Measurements from ENCODE around the gene SMARCB1.

SMARCB1 gene

DNA sequence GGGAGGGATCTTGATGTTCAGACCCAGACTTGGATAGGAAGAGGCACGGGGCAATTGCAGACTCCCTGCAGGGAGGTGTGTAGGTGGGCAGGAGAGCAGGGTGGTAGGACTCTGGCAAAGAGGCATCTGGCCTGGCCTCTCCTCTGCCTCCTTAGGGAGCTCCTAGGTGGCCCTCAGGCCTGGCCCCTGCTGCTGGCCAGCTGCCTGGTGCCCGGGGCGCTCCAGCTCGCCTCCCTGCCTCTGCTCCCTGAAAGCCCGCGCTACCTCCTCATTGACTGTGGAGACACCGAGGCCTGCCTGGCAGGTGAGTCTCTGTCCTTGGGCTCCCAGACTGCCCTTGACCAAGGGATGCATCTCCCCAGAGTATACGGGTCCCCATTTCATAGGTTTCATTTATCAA lies 90.8 kb downstream of the SMARCB1 start:
- Histone ChIP-seq H3K27ac (ENCODE audit: low read length) (no peak overlapping the region), H3K9me2 (replicated peaks; ENCODE audit: insufficient read depth, low read length) (no peaks in the 10 kb centered on the region), H3K4me3 (ENCODE audit: low read length) (no peak overlapping the region), H3K9me3 (replicated peaks; ENCODE audit: insufficient read depth, low read length) (no peaks in the 10 kb centered on the region), H3K79me2 (ENCODE audit: low read length) (no peaks in the 10 kb centered on the region), H3K36me3 (replicated peaks; ENCODE audit: insufficient read depth, low read length) (no peaks in the 10 kb centered on the region), H4K20me1 (ENCODE audit: insufficient read depth, low read length) (no peaks in the 10 kb centered on the region), H3K4me1 (ENCODE audit: low read length) (no peaks in the 10 kb centered on the region), H3K27me3 (replicated peaks; ENCODE audit: insufficient read depth, low read length) (no peaks in the 10 kb centered on the region), H3K4me2 (ENCODE audit: low read depth, low read length) (no peak overlapping the region), H2AFZ (ENCODE audit: low read length) (no peak overlapping the region), H3F3A (ENCODE audit: insufficient read depth, low read length) (no peaks in the 10 kb centered on the region), H3K9ac (ENCODE audit: low read length) (no peak overlapping the region)
- no peak for TF ChIP-seq EZH2phosphoT487 (IDR thresholded peaks at IDR 0.05; ENCODE audit: low read length)
- DNase-seq = no peak

GRCh38 chr22:23878219-23878618 lies 91.5 kb downstream of the SMARCB1 start:
- H3K27ac ChIP-seq (ENCODE audit: low read length) = no peak overlapping the region
- no peak overlapping the region for H3K9ac ChIP-seq (ENCODE audit: low read length)
- H3K4me2 ChIP-seq (ENCODE audit: low read depth, low read length) = no peak overlapping the region
- H3K9me3 ChIP-seq (replicated peaks; ENCODE audit: insufficient read depth, low read length) = no peaks in the 10 kb centered on the region
- H3K4me1 ChIP-seq (ENCODE audit: low read length) = no peaks in the 10 kb centered on the region
- no peaks in the 10 kb centered on the region for H3K27me3 ChIP-seq (replicated peaks; ENCODE audit: insufficient read depth, low read length)
- H3K4me3 ChIP-seq (ENCODE audit: low read length) = no peak overlapping the region
- no peaks in the 10 kb centered on the region for H3K9me2 ChIP-seq (replicated peaks; ENCODE audit: insufficient read depth, low read length)
- H4K20me1 ChIP-seq (ENCODE audit: insufficient read depth, low read length) = no peaks in the 10 kb centered on the region
- H3K79me2 ChIP-seq (ENCODE audit: low read length) = no peaks in the 10 kb centered on the region
- H3K36me3 ChIP-seq (replicated peaks; ENCODE audit: insufficient read depth, low read length) = no peaks in the 10 kb centered on the region
- DNase-seq = no peak
- H3F3A ChIP-seq (ENCODE audit: insufficient read depth, low read length) = no peaks in the 10 kb centered on the region
- TF ChIP-seq, protein P1, sequence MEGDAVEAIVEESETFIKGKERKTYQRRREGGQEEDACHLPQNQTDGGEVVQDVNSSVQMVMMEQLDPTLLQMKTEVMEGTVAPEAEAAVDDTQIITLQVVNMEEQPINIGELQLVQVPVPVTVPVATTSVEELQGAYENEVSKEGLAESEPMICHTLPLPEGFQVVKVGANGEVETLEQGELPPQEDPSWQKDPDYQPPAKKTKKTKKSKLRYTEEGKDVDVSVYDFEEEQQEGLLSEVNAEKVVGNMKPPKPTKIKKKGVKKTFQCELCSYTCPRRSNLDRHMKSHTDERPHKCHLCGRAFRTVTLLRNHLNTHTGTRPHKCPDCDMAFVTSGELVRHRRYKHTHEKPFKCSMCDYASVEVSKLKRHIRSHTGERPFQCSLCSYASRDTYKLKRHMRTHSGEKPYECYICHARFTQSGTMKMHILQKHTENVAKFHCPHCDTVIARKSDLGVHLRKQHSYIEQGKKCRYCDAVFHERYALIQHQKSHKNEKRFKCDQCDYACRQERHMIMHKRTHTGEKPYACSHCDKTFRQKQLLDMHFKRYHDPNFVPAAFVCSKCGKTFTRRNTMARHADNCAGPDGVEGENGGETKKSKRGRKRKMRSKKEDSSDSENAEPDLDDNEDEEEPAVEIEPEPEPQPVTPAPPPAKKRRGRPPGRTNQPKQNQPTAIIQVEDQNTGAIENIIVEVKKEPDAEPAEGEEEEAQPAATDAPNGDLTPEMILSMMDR (IDR thresholded peaks at IDR 0.05; ENCODE audit: low read length) = no peak
- TF ChIP-seq EZH2 (optimal IDR thresholded peaks at IDR 0.05; ENCODE audit: low read depth, low read length) (no peak), EZH2phosphoT487 (IDR thresholded peaks at IDR 0.05; ENCODE audit: low read length) (no peak)
- no peak overlapping the region for H2AFZ ChIP-seq (ENCODE audit: low read length)

DNA sequence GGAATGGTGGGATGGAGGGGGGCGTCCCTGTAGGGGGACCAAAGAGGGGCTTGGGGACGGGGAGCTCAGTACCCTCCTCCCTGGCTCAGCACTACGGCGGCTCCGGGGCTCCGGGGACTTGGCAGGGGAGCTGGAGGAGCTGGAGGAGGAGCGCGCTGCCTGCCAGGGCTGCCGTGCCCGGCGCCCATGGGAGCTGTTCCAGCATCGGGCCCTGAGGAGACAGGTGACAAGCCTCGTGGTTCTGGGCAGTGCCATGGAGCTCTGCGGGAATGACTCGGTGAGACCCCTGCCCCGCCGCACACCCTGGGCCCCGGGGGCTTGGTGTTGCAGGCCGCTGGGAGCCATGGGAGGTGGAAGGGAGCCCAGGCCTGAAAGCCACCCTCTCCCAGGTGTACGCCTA lies 95.6 kb downstream of the SMARCB1 start:
- no peaks in the 10 kb centered on the region for H3F3A ChIP-seq (ENCODE audit: insufficient read depth, low read length)
- H3K79me2 ChIP-seq (ENCODE audit: low read length) = no peaks in the 10 kb centered on the region
- no peak overlapping the region for H3K4me3 ChIP-seq (ENCODE audit: low read length)
- no peak overlapping the region for H2AFZ ChIP-seq (ENCODE audit: low read length)
- no peaks in the 10 kb centered on the region for H4K20me1 ChIP-seq (ENCODE audit: insufficient read depth, low read length)
- DNase-seq = no peak
- H3K9ac ChIP-seq (ENCODE audit: low read length) = no peak overlapping the region
- no peaks in the 10 kb centered on the region for H3K9me3 ChIP-seq (replicated peaks; ENCODE audit: insufficient read depth, low read length)
- H3K36me3 ChIP-seq (replicated peaks; ENCODE audit: insufficient read depth, low read length) = no peaks in the 10 kb centered on the region
- H3K4me1 ChIP-seq (ENCODE audit: low read length) = no peaks in the 10 kb centered on the region
- TF ChIP-seq, protein P1 (IDR thresholded peaks at IDR 0.05; ENCODE audit: low read length) = no peak
- TF ChIP-seq EZH2phosphoT487 (IDR thresholded peaks at IDR 0.05; ENCODE audit: low read length) = no peak
- TF ChIP-seq EZH2 (optimal IDR thresholded peaks at IDR 0.05; ENCODE audit: low read depth, low read length) = no peak
- H3K9me2 ChIP-seq (replicated peaks; ENCODE audit: insufficient read depth, low read length) = no peaks in the 10 kb centered on the region
- no peaks in the 10 kb centered on the region for H3K27me3 ChIP-seq (replicated peaks; ENCODE audit: insufficient read depth, low read length)
- no peak overlapping the region for H3K4me2 ChIP-seq (ENCODE audit: low read depth, low read length)
- no peak overlapping the region for H3K27ac ChIP-seq (ENCODE audit: low read length)

GRCh38 chr22:23883658-23884057 lies 96.9 kb downstream of the SMARCB1 start:
- H2AFZ ChIP-seq (ENCODE audit: low read length) = no peak overlapping the region
- no peaks in the 10 kb centered on the region for H3K27me3 ChIP-seq (replicated peaks; ENCODE audit: insufficient read depth, low read length)
- H3K27ac ChIP-seq (ENCODE audit: low read length) = no peak overlapping the region
- H3K4me1 ChIP-seq (ENCODE audit: low read length) = no peaks in the 10 kb centered on the region
- no peak overlapping the region for H3K4me2 ChIP-seq (ENCODE audit: low read depth, low read length)
- H3K79me2 ChIP-seq (ENCODE audit: low read length) = no peaks in the 10 kb centered on the region
- no peak for DNase-seq
- H3K9me3 ChIP-seq (replicated peaks; ENCODE audit: insufficient read depth, low read length) = no peaks in the 10 kb centered on the region
- H3K9ac ChIP-seq (ENCODE audit: low read length) = no peak overlapping the region
- H3K36me3 ChIP-seq (replicated peaks; ENCODE audit: insufficient read depth, low read length) = no peaks in the 10 kb centered on the region
- no peaks in the 10 kb centered on the region for H4K20me1 ChIP-seq (ENCODE audit: insufficient read depth, low read length)
- no peak overlapping the region for H3K4me3 ChIP-seq (ENCODE audit: low read length)
- TF ChIP-seq EZH2 (optimal IDR thresholded peaks at IDR 0.05; ENCODE audit: low read depth, low read length) = no peak
- TF ChIP-seq EZH2phosphoT487 (IDR thresholded peaks at IDR 0.05; ENCODE audit: low read length) = no peak
- TF ChIP-seq, protein P1 (IDR thresholded peaks at IDR 0.05; ENCODE audit: low read length) = no peak
- no peaks in the 10 kb centered on the region for H3F3A ChIP-seq (ENCODE audit: insufficient read depth, low read length)
- no peaks in the 10 kb centered on the region for H3K9me2 ChIP-seq (replicated peaks; ENCODE audit: insufficient read depth, low read length)
